Thoracic aorta (tissue), 2 donors: ENCODE data around the gene MMP14. TPM values are rescaled to one million over a fixed set of nuclear protein-coding genes. Genes with fewer than 3 reads are reported as not detected.

ENCODE experiments used
- ATAC-seq: fragments of 150-250 bp; one replicate; pipeline ENCODE4 v1.8.0; 2017; ENCODE audit warnings: low read depth; ENCODE audit not compliant: insufficient number of reproducible peaks, low FRiP score
- DNase-seq: peaks from one replicate; pipeline ENCODE4 v3.0.0-alpha.2; 2020; ENCODE audit warnings: low spot score
- H3K27ac ChIP-seq, 2 donors: fragments of 200-600 bp; sonication (generic); 1 replicate in 1 of 2; 2 replicates in 1 of 2; pipeline ENCODE4 v1.5.1; 2016; ENCODE audit warnings: mild to moderate bottlenecking in 2 of 2, moderate library complexity in 2 of 2
- H3K27me3 ChIP-seq: fragments of 200-600 bp; sonication (generic); replicated peaks from 2 replicates; pipeline ENCODE4 v1.6.0; 2016; ENCODE audit warnings: mild to moderate bottlenecking; ENCODE audit not compliant: insufficient read depth
- H3K36me3 ChIP-seq: fragments of 200-600 bp; sonication (generic); one replicate; pipeline ENCODE4 v1.5.1; 2016
- H3K4me1 ChIP-seq, 2 donors: fragments of 200-600 bp; sonication (generic); 1 replicate in 1 of 2; 2 replicates in 1 of 2; pipeline versions ENCODE4 v1.5.1 to v1.6.0; 2016; ENCODE audit warnings: low read depth in 2 of 2, mild to moderate bottlenecking in 1 of 2; ENCODE audit not compliant: control insufficient read depth in 1 of 2
- H3K4me3 ChIP-seq: fragments of 200-600 bp; sonication (generic); 2 replicates; pipeline ENCODE4 v1.5.1; 2016; ENCODE audit warnings: mild to moderate bottlenecking
- H3K9me3 ChIP-seq: fragments of 200-600 bp; sonication (generic); 2 replicates; pipeline ENCODE4 v1.5.1; 2016
- CTCF ChIP-seq: fragments of 200-600 bp; sonication (generic); IDR thresholded peaks from one replicate; pipeline ENCODE4 v1.5.1; 2019; ENCODE audit warnings: antibody characterized with exemption
- total RNA-seq, 2 donors: library from RNA; depleted of rRNA; stranded (reverse); fragments of >200 nt; gene quantifications; one replicate each; pipeline versions ENCODE4 v1.1.0 to v1.2.3, GENCODE V29; 2016

The MMP14 gene
- total RNA-seq, 2 donors from 2014 or later: 160 to 182 TPM

GRCh38 chr14:22865424-22866405 lies 29.3 kb downstream of the MMP14 start:
- Histone ChIP-seq H3K4me3 (no peak overlapping the region), H3K27ac (no peak overlapping the region), H3K27me3 (no peaks in the 10 kb centered on the region), H3K36me3 (no peaks in the 10 kb centered on the region), H3K4me1 (peaks cover 10 to 13% of the 10 kb centered on the region in 2 donors), H3K9me3 (no peaks in the 10 kb centered on the region)
- TF ChIP-seq CTCF: no peak
- no peak for ATAC-seq
- no peak for DNase-seq

DNA sequence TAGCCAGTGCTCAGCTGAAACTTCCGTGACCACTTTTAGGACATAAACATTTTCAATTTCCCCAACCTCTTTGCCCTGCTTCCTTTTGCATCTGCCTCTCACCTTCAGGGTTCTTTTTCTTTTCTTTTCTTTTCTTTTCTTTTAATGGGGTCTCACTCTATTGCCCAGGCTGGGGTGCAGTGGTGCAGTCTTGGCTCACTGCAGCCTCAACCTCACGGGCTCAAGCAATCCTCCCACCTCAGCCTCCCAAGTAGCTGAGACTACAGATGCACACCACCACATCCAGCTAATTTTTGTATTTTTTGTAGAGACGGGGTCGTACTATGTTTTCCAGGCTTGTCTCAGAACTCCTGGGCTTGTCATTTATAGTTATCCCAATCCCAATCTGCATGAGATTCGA lies 30.5 kb downstream of the MMP14 start:
- H3K27ac ChIP-seq: no peak overlapping the region
- DNase-seq (no peak), ATAC-seq (no peak)
- peaks cover 12 to 13% of the 10 kb centered on the region in 2 donors for H3K4me1 ChIP-seq
- no peaks in the 10 kb centered on the region for H3K9me3 ChIP-seq
- no peaks in the 10 kb centered on the region for H3K27me3 ChIP-seq
- no peak overlapping the region for H3K4me3 ChIP-seq
- no peaks in the 10 kb centered on the region for H3K36me3 ChIP-seq
- no peak for TF ChIP-seq CTCF

- H3K9me3 ChIP-seq: no peaks in the 10 kb centered on the region
- peak; percentile 4 for ATAC-seq
- peak overlapping the region; percentile 98 to 99 for H3K27ac ChIP-seq
- H3K27me3 ChIP-seq: no peaks in the 10 kb centered on the region
- peaks cover 24% of the 10 kb centered on the region for H3K36me3 ChIP-seq
- no peak for TF ChIP-seq CTCF
- peak overlapping the region; percentile 95 for H3K4me3 ChIP-seq
- DNase-seq: no peak
- H3K4me1 ChIP-seq: peaks cover 19 to 45% of the 10 kb centered on the region in 2 donors
Measured at GRCh38 chr14:22870811-22871223, 34.4 kb downstream of the MMP14 start.

DNA sequence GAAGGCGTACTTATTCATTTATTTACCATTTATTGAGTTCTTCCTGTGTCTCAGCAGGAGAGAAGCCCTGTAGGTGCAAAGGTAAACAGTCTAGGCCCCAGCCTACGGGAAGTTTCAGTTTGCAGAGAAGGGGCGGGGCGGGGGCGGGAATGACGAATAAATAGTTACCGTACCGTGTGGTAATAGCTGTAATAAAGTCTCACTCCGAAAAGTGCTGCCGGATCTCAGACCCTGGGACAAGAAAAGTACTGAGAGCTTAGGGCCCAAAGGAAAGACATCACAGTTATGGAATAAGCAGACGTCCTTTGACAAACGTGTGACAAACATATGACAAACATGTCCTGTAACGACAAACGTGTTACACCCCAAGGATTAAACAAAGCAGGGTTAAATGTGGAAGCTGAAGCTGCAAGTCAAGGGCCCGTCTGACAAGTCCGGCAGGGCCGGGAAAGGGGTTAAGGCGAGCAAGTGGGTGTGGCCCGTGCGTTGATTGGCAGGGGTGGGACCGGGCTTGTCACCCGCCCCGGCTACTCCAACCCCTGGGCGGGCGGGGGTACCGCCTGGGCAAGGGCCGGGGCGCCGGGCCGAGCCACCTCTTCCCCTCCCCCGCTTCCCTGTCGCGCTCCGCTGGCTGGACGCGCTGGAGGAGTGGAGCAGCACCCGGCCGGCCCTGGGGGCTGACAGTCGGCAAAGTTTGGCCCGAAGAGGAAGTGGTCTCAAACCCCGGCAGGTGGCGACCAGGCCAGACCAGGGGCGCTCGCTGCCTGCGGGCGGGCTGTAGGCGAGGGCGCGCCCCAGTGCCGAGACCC lies 35.0 kb downstream of the MMP14 start, which contains the start of gene LRP10:
TSS of gene LRP10 (plus strand) at position 517 of the 809 bp plus-strand sequence. CDS start 564 bp downstream, outside the sequence.
- H3K9me3 ChIP-seq: no peaks in the 10 kb centered on the region
- H3K4me1 ChIP-seq: peaks cover 19 to 50% of the 10 kb centered on the region in 2 donors
- ATAC-seq: peak; percentile 82
- H3K27me3 ChIP-seq: no peaks in the 10 kb centered on the region
- peaks cover 30% of the 10 kb centered on the region for H3K36me3 ChIP-seq
- H3K27ac ChIP-seq: peak within 1 kb of the TSS; percentile 98 to 99
- TF ChIP-seq CTCF: no peak
- DNase-seq: peak; percentile 80
- peak within 1 kb of the TSS; percentile 95 for H3K4me3 ChIP-seq
